Stimulated activated CD4-positive, alpha-beta T cell treated with anti-CD3 and anti-CD28 coated beads, Interleukin-1b, Interleukin-23, amount 100 ng/mL, for 4 hours (primary cell): ENCODE data around the gene MPPED2.

Source experiments
- DNase-seq, 2 donors: peaks; one replicate each; pipeline ENCODE4 v3.0.0-alpha.2; 2020; ENCODE audit warnings: low read depth in 2 of 2

The MPPED2 gene

DNA sequence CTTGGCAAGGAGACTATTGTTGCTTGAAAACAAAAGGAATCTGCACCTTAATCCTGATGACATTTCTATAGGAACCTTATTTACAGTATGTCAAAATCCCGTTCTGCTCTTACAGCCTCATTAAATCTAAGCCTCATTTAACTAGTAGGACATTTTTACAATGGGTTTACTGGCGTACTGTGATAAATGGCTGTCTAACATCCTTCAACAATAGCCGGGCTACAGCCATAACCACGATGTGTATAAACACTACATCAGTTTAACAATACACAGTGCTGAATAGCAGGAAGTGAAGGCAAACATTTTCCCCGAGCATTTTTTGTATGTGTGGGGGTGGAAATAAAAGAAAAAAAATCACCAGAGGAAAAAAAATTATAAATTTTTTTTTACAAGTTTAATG is 132.0 kb downstream of the MPPED2 start:
- DNase-seq, result no peak

DNA sequence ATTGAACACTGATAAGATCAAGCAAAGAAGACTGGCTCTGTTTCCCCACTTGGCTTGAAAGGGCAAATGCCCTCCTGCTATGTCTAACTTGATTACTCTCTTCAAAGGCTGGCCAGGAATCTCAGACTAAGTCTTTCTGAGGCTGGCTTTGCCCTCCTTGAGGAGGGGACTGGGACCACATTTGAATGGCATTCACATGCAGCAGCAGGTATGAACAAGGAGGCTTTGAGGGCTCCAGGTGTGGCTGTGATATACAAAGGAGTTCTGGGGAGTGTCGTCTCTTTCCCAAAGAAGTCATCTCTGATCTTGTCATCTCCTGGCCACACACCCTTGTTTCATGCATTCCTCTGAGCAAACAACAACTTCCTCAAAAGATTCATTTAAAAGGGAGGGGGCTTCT is 132.4 kb downstream of the MPPED2 start:
- DNase-seq, result no peak

DNA sequence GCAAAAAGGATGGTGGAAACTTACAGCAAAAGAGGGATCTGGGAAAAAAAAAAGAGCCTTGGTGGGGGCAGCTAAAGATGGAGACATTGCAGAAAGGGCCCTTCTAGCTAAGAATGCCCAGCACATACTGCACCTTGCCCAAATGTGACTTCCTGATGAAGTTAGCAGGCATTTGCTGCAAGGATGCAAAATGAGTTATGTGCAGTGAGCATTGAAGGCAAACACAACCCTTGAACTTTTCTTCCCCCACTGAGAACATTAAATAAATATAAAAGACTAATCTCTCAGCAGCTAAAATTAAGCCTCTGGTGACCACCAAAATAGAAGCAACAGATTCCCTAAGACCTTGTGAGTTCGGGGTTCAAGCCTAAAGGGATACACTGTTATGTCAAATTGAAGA is 133.3 kb downstream of the MPPED2 start:
- DNase-seq, result no peak

DNA sequence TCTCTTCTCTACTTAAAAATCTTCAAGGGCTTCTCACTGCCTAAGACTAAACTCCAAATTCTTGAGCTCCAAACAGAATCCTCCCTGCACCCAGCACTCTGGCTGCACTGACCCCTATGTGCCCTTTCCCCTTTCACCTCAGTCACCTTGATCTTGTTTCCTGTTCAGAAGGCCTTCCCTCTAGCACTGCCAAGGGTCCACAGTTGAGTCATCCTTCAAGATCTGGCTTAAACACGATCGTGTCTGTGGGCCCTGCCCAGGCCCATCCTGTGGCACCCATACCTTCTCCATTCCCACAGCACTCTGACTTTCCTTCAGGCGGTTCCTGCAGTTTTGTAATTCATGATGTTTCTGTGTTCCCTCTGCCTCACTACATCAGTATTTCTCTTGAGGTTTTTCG is 134.0 kb downstream of the MPPED2 start:
- DNase-seq, result no peak

DNA sequence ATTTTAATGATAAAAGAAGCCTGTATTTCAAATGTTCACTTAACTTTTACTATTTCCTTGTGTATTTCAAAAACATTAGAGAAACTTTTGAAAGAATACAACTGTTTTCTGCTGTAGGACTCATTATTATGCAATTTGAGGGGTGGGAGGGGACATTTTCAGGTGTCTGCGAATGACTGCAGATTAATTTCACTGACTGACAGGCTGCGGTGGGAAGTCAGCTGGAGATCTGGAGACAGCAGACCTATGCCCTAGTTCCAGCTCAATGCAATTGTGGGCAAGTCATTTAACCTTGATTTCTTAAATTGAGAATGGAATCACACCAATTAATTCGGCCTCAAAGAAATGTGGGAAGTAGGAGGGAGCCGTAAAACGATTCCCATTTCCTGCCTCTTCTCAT is 134.5 kb downstream of the MPPED2 start:
- DNase-seq, result no peak

DNA sequence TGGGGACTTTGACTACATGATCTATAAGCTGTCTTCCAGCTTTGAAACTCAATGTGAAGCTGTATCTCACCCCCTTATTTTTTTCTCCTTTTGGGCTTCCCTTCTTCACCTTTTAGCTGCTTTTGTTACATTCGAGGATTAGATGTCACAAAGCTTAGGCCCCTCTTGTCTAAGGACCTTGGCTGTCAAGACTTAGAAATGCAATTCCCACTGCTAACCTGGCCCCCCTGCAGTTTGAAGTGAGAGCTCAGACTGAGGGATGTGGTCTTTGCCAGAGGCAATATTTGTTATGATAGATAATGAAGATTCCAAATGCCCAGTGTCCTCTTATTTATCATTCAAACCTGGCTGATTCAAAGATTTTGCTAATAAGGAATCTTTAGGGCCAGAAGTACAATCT is 135.0 kb downstream of the MPPED2 start:
- DNase-seq, result no peak

DNA sequence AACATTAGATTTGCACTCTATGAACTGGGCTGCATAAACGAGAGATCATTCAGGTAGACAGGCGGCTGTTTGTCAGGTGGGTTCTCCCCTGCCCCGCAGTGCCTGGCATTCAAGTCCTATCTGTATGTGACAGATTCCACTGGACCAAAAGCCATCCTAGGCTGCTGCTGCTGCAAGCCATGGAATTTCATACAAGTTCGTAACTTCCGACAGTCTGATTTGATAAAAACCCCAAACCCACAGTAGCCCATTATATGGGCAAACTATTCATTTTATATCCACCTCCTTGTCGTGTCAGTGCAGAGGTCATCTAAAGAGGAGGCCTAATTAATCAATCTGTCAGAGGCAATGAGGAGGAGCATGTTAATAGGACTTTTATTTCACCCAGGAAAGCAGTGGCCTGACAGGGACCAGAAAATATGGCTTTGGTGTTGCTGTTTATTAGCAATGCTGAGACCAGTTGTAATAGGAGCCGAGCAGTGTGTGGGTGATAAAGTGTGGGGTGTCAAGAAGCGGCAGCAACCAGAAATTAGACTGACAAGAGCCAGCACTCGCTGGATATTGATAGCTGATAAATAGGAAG is 139.0 kb downstream of the MPPED2 start:
- DNase-seq, result no peak

DNA sequence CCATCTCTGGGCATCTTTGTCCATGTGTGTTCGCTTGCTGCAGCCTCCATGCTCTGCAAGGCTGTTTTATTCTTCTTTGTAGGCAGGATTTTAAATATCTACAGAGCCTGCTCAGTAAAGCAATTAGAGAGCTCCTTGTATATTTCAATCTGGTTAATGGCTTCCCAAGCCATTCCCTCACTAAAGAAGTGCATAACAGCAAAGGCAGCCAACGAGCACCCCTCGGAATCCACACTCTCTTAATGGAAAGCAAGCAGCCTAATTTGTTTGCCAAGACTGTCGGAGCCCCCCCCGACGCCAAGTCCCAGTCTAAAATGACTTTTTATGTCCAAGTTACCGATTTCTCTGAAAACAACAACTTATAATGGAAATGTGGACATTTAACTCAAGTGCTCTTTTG is 139.6 kb downstream of the MPPED2 start:
- DNase-seq, result no peak

DNA sequence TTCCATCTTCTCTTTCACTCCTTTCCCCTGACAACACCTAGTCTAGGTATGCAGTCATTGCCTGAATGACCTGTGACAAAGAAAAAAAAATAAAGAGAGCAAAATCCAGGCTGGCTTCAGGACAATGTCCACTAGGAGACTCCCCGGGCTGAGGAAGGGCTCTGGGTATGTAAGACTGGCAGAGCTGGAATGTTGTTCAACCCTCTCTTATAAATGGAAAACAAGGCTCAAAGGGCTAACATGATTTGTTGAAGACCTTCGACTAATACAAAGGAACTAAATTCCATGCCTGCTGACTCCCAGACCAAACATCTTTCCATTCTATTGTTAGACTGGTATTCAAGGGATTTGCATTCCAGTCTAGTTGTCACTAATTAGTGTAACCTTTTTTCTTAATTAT is 141.1 kb downstream of the MPPED2 start:
- no peak for DNase-seq

DNA sequence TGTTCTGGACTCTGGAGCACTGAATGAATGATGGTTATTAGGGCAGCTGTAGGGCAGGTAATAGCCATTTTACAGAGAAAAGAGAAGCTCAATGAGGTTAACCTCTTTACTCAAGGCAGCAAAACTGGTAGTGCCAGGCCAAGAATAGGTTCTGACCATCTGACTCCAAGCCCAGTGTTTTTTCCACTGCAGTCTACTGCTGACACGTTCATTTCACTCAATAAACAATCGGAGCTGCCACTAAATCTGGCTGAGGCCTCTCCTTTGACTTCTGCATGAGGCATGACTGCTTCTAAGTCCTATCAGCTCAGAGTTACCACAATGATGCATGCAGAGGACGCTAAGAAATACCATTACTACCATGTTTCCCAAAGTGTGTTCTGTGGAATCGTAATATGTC is 145.6 kb downstream of the MPPED2 start:
- no peak for DNase-seq

DNA sequence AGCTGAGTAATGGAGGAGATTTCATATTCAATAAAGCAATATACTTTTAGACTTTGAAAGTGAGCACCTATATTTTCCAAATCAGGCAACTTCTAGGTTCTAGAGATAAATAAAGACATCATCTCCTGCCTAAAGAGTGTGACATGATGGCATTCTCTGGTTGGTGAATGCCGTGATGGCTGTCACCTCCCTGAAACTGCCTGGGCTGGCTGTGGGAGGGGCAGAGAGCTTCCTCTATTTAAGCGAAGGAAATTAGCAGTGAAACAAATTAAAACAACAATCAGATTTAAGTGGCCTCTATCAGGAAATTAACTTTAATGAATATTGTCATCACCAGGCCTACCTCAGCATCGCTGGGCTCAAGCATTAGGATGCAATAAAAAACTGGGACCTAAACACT is 149.4 kb downstream of the MPPED2 start:
- DNase-seq, result no peak

DNA sequence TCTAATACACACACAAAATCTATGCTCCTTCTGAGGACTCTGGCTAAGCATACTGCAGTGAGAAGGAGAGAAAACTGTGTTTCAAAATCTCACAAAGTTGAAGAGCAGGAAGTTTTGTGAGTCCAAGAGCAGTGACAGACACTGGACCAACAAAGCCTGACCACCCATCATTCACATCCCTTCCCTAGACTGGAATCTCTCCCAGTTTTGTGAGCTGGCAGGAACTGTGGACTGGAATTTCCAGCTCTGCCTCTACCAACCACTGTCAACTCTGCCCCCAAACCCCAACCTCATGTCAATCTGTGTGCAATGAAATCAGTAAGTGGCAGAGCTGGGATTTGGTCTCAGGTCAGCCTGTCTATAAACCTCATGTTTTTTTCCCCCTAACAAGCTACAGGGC is 150.7 kb downstream of the MPPED2 start:
- no peak for DNase-seq

DNA sequence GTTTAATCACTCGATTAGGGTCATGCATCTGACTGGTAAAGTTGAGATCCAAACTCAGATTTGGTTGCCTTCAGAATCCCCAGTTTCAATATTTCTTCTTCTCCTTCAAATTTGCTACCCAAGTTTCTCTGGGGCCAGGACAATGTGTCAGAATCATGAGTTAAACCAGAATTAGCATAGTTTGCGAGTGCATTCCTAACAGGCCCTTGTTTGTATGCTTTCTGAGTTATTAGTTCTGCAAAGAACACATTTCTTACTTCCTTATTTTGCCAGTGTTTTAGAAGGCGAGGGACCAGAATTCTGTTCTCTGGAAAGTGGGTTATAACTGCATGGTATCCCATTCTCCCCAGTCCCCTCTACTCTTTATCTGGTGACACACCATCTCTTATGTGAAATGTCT is 151.3 kb downstream of the MPPED2 start:
- no peak for DNase-seq

DNA sequence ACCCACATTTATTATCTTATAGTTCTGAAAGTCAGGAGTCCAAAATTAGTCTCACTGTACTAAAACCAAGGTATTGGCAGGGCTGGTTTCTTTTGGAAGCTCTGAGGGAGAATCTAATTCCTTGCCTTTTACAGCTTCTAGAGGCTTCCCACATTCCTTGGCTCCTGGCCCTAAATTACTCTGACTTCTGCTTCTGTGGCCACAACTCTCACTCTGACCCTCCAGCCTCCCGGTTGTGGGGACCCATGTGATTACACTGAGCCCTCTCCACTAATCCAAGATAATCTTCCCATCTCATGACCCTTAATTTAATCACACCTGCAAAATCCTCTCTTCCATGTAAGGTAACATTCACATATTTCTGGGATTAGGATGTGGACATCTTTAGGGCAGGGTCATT is 152.3 kb downstream of the MPPED2 start:
- no peak for DNase-seq

DNA sequence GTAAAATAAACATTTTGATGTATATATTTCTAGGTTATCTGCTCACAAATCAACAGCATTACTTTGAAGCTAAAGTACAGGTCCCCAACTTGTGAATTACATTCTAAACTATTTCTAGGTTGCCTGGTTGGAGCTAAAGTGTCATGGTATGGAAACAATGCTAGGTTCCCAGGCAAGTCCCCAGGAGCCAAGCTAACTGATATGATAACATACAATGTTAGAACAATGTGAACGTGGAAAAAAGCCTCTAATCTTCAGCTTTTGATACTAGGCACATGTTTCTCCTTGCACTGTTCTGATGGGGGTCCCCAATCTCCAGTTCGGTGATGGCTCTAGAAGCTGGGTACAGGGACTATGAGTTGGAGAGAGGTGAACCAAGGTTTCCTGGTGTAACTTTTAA is 153.4 kb downstream of the MPPED2 start:
- DNase-seq, result no peak

DNA sequence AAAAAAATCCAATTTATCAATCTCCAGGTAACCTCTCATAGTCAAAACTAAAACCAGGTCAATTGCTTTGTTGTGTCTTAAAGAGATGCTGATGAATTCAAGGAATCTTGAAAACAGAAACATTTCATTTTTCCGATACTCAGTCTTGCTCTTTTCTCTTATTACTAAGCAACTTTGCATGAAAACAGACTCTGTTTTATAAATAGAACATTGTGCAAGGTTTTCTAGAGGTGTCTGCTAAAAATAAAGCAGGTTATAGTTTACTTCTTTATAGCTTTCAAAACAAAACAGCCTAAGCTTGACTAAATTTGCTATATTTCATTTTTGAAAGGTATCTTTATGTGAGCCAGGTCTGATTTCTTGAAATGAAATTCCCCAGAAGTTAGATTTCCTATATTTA is 154.0 kb downstream of the MPPED2 start:
- no peak for DNase-seq

DNA sequence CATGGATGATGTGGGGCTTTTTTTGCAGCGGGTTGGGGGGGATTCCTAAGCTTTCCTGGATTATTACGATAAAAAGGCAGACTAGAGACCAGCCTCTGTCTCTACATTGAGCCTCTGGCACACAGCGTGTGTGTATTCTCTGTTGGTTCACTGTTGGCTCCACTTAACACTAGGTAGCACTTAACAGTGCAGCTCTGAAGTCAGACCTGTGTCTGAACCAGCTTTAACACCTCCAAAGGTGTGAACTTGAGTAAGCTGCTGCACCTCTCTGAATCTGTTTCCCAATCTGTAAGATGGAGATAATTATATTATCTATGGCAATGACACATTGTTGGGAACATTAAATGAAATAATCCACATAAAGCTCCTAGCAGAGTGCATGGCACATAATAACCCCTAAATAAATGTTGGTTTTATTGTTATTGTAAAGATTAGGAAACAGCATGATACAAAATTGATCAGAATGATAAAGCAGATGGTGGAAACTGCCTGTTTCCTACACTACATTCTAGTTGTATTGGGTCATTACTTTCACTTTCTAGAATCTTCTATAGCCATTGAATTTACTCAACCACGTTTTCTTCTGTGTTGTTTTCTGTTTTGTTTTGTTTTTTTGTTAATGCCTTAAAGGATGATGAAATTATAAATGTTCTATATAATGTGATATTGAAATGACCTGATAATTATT is 154.9 kb downstream of the MPPED2 start:
- no peak for DNase-seq

DNA sequence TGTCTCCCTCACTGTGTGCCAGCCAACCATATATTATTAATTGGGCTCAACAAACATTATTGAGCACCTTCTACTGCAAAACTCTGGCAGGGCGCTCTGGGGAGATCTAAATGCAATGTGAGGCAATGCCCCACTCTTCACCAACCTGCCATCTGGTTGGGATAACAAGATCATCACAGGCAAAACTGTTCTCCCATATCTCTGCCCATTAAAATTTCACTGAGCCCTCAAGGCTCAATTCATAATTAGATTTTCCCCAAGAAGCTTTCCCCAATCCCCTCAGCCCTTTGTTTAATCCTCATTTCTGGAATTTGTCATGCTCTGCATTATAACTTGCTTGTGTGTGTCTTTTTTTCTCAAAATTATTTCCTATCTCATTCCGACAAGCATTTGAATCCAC is 156.6 kb downstream of the MPPED2 start:
- DNase-seq, result no peak

DNA sequence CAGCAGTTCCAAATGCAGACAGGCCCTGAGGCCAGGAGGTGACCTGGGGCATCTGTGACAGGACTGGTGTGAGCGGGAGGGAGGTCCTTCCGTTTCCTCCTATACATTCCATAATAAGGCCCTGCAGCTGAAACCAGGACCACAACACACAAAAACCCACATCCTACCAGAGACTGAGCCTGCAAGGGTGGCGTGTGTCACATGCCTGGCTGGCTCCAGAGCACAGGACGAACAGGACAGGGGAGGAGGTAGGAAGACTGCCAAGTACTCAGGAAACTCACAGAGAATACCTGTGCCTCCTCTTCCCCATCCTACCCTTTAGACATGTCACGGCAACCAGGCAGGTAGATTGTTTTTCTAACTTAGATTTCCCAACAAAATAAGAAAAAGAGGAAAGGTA is 159.4 kb downstream of the MPPED2 start:
- no peak for DNase-seq

DNA sequence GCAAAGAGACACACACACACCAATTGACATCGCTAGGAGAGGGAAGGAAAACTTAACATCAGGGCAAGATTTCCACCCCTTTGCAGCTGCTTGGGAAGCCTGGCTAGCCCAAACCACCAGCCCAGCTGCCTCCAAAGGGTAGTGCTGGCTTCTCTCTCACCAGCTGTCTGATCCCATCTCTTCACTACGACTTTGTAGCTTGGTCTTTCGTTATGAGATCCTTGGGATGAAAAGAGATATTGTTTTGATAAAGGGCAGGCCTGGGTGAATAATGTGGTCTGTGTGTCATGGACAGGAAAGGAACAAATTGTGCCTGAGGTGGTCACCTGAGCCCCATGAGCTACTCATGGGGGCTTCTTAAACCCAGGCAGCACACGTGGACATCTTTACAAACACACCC is 161.3 kb downstream of the MPPED2 start:
- no peak for DNase-seq

DNA sequence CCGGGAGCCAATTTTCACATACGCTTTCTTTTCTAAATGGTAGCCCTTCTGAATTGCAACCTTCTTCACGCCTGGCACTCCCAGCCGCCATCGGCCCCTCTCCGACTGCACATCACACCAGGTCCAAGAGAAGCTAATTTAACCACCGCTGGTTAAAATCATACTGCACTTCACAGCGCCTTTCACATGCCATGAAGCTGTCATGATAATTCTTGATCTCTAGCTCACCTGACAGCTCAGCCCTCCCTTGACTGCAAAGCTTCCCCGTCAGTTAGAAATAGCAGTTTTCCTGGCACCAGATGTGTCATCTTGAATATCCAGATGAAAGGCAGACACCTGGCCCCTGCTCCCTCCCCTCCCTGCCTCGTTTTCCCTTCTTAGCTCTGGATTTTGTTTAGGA is 161.8 kb downstream of the MPPED2 start:
- no peak for DNase-seq

DNA sequence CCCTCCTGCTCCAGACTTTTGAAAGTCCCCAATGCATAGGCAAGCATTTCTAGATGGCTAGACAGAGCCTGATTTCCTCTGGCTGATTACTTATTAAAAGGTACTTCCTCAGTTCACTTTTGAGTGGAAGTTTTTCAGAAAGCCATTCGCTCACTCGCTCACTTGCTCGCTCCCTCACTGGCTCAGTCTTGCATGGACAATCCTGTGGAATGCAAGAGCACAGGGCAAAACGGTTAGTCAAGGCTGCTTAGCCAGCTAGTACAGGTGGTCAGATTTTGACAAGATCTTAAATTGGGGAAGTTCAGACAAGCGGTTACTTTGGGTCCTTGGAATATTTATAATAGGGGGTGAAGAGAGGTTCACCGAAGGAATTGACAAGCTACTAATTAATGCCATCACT is 162.3 kb downstream of the MPPED2 start:
- DNase-seq, result no peak

DNA sequence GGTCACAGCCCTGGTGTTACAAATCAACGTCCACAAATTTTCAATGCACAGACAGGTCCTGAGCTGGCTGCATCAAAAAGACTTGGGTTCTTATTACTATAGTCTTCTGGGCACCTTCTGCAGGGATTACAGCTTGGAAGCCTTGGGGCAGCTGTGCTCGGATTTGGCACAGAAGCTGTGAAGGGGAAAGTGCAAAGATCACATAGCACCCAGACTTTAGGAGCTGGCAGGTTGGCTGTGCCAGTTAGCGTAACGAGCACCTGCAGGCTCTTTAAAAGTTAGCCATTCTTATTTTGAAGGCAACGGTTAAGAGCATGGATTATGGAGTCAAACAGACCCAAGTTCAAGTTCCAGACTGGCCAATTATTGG is 162.9 kb downstream of the MPPED2 start:
- DNase-seq, result no peak
